Hepatocyte (in vitro differentiated cells): ENCODE measurements around the gene TRPC1. TPM values are rescaled to one million over a fixed set of nuclear protein-coding genes. Genes with fewer than 3 reads are reported as not detected.

Experiments used
- DNase-seq: peaks from one replicate; pipeline ENCODE4 v3.0.0-alpha.2; 2016; ENCODE audit warnings: low spot score
- H2AFZ ChIP-seq: fragments of 200-600 bp; sonication (generic); 2 replicates; pipeline ENCODE4 v1.6.0; 2016; ENCODE audit warnings: antibody characterized with exemption, mild to moderate bottlenecking
- H3K27ac ChIP-seq: fragments of 200-600 bp; sonication (generic); 2 replicates; pipeline ENCODE4 v1.5.1; 2016; ENCODE audit warnings: mild to moderate bottlenecking
- H3K27me3 ChIP-seq: fragments of 200-600 bp; sonication (generic); 2 replicates; pipeline ENCODE4 v1.6.1; 2016
- H3K36me3 ChIP-seq: fragments of 200-600 bp; sonication (generic); replicated peaks from 2 replicates; pipeline ENCODE4 v1.5.1; 2016; ENCODE audit warnings: low read depth; ENCODE audit not compliant: insufficient read depth
- H3K4me1 ChIP-seq: fragments of 200-600 bp; sonication (generic); 2 replicates; pipeline ENCODE4 v1.5.1; 2016; ENCODE audit warnings: mild to moderate bottlenecking, moderate library complexity; ENCODE audit not compliant: insufficient read depth
- H3K4me2 ChIP-seq: fragments of 200-600 bp; sonication (generic); 2 replicates; pipeline ENCODE4 v1.6.0; 2016
- H3K4me3 ChIP-seq: fragments of 200-600 bp; sonication (generic); 2 replicates; pipeline ENCODE4 v1.5.1; 2016; ENCODE audit warnings: mild to moderate bottlenecking
- H3K79me2 ChIP-seq: fragments of 200-600 bp; sonication (generic); 2 replicates; pipeline ENCODE4 v1.6.0; 2017; ENCODE audit warnings: mild to moderate bottlenecking
- H3K9me2 ChIP-seq: fragments of 200-600 bp; sonication (generic); replicated peaks from 2 replicates; pipeline ENCODE4 v1.6.0; 2017; ENCODE audit warnings: mild to moderate bottlenecking; ENCODE audit not compliant: insufficient read depth
- H3K9me3 ChIP-seq: fragments of 200-600 bp; sonication (generic); 2 replicates; pipeline ENCODE4 v1.5.1; 2016; ENCODE audit warnings: low read depth, mild to moderate bottlenecking
- H4K20me1 ChIP-seq: fragments of 200-600 bp; sonication (generic); 2 replicates; pipeline ENCODE4 v1.6.0; 2016; ENCODE audit warnings: mild to moderate bottlenecking; ENCODE audit not compliant: insufficient read depth, poor library complexity, severe bottlenecking
- EZH2 ChIP-seq: fragments of 200-600 bp; sonication (generic); IDR thresholded peaks from 2 replicates; pipeline ENCODE4 v1.6.1; 2016; ENCODE audit warnings: antibody characterized with exemption, mild to moderate bottlenecking, borderline replicate concordance
- EZH2phosphoT487 ChIP-seq: fragments of 200-600 bp; sonication (generic); IDR thresholded peaks from one replicate; pipeline ENCODE4 v1.6.1; 2018; ENCODE audit warnings: antibody characterized with exemption, mild to moderate bottlenecking, low read depth, moderate library complexity; ENCODE audit not compliant: unreplicated experiment, severe bottlenecking
- WGBS: methylation state at CpG from one replicate; pipeline ENCODE4 v1.1.6; 2016; ENCODE audit warnings: low lambda C conversion rate; ENCODE audit errors: missing lambda C conversion rate; 5-methylcytosine and 5-hydroxymethylcytosine counted together
- polyA plus RNA-seq: library from polyadenylated mRNA; unstranded; fragments of >200 nt; fragmentation: Nextera tagmentation; extraction: Ambion mirVana; gene quantifications from 2 replicates; pipeline ENCODE4 v1.2.1, GENCODE V29; 2016
- total RNA-seq: library from RNA; depleted of rRNA; stranded (reverse); fragments of >200 nt; gene quantifications from 2 replicates; pipeline ENCODE4 v1.2.3, GENCODE V29; 2014
- TF ChIP-seq, protein P1 (sequence below): fragments of 200-600 bp; sonication (generic); IDR thresholded peaks from 2 replicates; pipeline ENCODE4 v1.5.1; 2016; ENCODE audit warnings: antibody characterized with exemption, mild to moderate bottlenecking; ENCODE audit not compliant: poor library complexity

TRPC1 gene
- total and polyA plus RNA-seq, 2 experiments from 2014 or later = 3.3 to 12.6 TPM

DNA sequence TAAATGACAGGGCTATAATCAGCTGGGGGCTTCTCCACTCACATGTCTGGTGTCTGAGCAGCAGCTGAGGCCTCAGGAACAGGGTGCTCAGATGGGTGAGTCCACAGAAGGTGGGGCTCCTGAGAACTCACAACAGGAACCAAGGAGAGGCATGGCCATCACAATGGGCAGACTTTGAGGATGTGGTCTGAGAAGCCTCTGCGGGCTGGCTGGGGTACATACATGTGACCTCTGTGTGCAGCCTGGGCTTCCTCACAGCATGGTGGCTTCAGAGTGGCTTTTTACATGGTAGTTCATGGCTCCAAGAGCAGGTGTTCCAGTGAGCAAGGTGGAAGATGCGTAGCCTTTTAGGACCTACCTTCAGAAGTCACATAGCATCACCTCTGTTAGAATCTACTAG lies 58.8 kb downstream of the TRPC1 start:
- H3K4me3 ChIP-seq = no peak overlapping the region
- H3K9me3 ChIP-seq = no peaks in the 10 kb centered on the region
- no peaks in the 10 kb centered on the region for H3K36me3 ChIP-seq
- H3K27me3 ChIP-seq = no peaks in the 10 kb centered on the region
- H4K20me1 ChIP-seq = no peaks in the 10 kb centered on the region
- no peak overlapping the region for H3K4me2 ChIP-seq
- 100% methylated on average over 2 of the region's 2 CpGs for WGBS
- no peak for DNase-seq
- no peaks in the 10 kb centered on the region for H3K9me2 ChIP-seq
- no peaks in the 10 kb centered on the region for H3K79me2 ChIP-seq
- no peak overlapping the region for H2AFZ ChIP-seq
- H3K27ac ChIP-seq = no peak overlapping the region
- no peaks in the 10 kb centered on the region for H3K4me1 ChIP-seq
- TF ChIP-seq EZH2phosphoT487 (no peak), EZH2 (no peak)
- TF ChIP-seq, protein P1, sequence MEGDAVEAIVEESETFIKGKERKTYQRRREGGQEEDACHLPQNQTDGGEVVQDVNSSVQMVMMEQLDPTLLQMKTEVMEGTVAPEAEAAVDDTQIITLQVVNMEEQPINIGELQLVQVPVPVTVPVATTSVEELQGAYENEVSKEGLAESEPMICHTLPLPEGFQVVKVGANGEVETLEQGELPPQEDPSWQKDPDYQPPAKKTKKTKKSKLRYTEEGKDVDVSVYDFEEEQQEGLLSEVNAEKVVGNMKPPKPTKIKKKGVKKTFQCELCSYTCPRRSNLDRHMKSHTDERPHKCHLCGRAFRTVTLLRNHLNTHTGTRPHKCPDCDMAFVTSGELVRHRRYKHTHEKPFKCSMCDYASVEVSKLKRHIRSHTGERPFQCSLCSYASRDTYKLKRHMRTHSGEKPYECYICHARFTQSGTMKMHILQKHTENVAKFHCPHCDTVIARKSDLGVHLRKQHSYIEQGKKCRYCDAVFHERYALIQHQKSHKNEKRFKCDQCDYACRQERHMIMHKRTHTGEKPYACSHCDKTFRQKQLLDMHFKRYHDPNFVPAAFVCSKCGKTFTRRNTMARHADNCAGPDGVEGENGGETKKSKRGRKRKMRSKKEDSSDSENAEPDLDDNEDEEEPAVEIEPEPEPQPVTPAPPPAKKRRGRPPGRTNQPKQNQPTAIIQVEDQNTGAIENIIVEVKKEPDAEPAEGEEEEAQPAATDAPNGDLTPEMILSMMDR = no peak

DNA sequence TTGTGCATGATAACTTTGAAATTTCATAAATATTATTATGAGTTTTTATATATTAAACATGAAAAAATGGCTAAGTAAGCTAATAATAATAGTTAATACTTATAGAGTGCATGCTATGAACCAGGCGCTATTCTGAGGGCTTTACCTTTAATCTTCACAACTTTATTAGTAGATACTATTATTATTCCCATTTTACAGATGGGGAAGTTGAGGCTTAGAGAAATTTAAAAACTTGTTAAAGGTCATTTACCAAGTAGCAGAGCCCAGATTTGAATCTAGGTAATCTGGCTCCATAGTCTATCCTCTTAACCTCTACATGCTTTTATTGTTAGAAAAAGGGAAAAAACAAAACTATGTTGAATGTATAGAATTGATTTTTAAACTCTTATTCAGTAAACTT lies 60.4 kb downstream of the TRPC1 start:
- TF ChIP-seq EZH2 = no peak
- no peak for TF ChIP-seq EZH2phosphoT487
- TF ChIP-seq, protein P1 = no peak
- H3K36me3 ChIP-seq = no peaks in the 10 kb centered on the region
- no peak for DNase-seq
- WGBS = 97% methylated on average over 1 of the region's 1 CpG
- no peaks in the 10 kb centered on the region for H3K4me1 ChIP-seq
- no peaks in the 10 kb centered on the region for H4K20me1 ChIP-seq
- no peak overlapping the region for H3K4me3 ChIP-seq
- no peak overlapping the region for H3K4me2 ChIP-seq
- no peaks in the 10 kb centered on the region for H3K79me2 ChIP-seq
- no peaks in the 10 kb centered on the region for H3K9me3 ChIP-seq
- H3K9me2 ChIP-seq = no peaks in the 10 kb centered on the region
- no peak overlapping the region for H2AFZ ChIP-seq
- no peak overlapping the region for H3K27ac ChIP-seq
- H3K27me3 ChIP-seq = no peaks in the 10 kb centered on the region

- Histone ChIP-seq H3K4me1 (no peaks in the 10 kb centered on the region), H3K27ac (no peak overlapping the region), H3K4me2 (no peak overlapping the region), H2AFZ (no peak overlapping the region), H3K4me3 (no peak overlapping the region), H4K20me1 (no peaks in the 10 kb centered on the region), H3K9me2 (no peaks in the 10 kb centered on the region), H3K27me3 (no peaks in the 10 kb centered on the region), H3K36me3 (no peaks in the 10 kb centered on the region), H3K9me3 (no peaks in the 10 kb centered on the region), H3K79me2 (no peaks in the 10 kb centered on the region)
- 69% methylated on average over 4 of the region's 4 CpGs for WGBS
- no peak for DNase-seq
- no peak for TF ChIP-seq EZH2phosphoT487
- TF ChIP-seq, protein P1 = no peak
- TF ChIP-seq EZH2 = no peak
These were observed 62.2 kb downstream of the TRPC1 start for GRCh38 chr3:142785996-142786395.

- Histone ChIP-seq H3K4me2 (no peak overlapping the region), H3K27me3 (no peaks in the 10 kb centered on the region), H3K27ac (no peak overlapping the region), H3K4me1 (no peaks in the 10 kb centered on the region), H3K4me3 (no peak overlapping the region), H3K9me3 (no peaks in the 10 kb centered on the region), H4K20me1 (no peaks in the 10 kb centered on the region), H3K9me2 (no peaks in the 10 kb centered on the region), H3K79me2 (no peaks in the 10 kb centered on the region), H3K36me3 (no peaks in the 10 kb centered on the region), H2AFZ (no peak overlapping the region)
- WGBS = 37% methylated on average over 1 of the region's 1 CpG
- no peak for DNase-seq
- TF ChIP-seq, protein P1 = no peak
- no peak for TF ChIP-seq EZH2
- TF ChIP-seq EZH2phosphoT487 = no peak
These were observed 63.9 kb downstream of the TRPC1 start for GRCh38 chr3:142787719-142788118.
